Activated naive CD8-positive, alpha-beta T cell (primary cell): ENCODE measurements around the gene FMO5.

Source experiments
- H3K27ac Mint-ChIP-seq: one replicate; pipeline ENCODE4 v1.8.0; 2021; ENCODE audit warnings: mixed read lengths
- H3K27me3 Mint-ChIP-seq: one replicate; pipeline ENCODE4 v1.8.0; 2021; ENCODE audit warnings: mixed read lengths
- H3K36me3 Mint-ChIP-seq: one replicate; pipeline ENCODE4 v1.8.0; 2021; ENCODE audit warnings: mixed read lengths
- H3K4me1 Mint-ChIP-seq: one replicate; pipeline ENCODE4 v1.8.0; 2021; ENCODE audit warnings: low read depth, mixed read lengths
- H3K4me3 Mint-ChIP-seq: one replicate; pipeline ENCODE4 v1.8.0; 2021; ENCODE audit warnings: mild to moderate bottlenecking, mixed read lengths
- H3K9me3 Mint-ChIP-seq: one replicate; pipeline ENCODE4 v1.8.0; 2021; ENCODE audit warnings: low read depth, mixed read lengths

Gene FMO5

DNA sequence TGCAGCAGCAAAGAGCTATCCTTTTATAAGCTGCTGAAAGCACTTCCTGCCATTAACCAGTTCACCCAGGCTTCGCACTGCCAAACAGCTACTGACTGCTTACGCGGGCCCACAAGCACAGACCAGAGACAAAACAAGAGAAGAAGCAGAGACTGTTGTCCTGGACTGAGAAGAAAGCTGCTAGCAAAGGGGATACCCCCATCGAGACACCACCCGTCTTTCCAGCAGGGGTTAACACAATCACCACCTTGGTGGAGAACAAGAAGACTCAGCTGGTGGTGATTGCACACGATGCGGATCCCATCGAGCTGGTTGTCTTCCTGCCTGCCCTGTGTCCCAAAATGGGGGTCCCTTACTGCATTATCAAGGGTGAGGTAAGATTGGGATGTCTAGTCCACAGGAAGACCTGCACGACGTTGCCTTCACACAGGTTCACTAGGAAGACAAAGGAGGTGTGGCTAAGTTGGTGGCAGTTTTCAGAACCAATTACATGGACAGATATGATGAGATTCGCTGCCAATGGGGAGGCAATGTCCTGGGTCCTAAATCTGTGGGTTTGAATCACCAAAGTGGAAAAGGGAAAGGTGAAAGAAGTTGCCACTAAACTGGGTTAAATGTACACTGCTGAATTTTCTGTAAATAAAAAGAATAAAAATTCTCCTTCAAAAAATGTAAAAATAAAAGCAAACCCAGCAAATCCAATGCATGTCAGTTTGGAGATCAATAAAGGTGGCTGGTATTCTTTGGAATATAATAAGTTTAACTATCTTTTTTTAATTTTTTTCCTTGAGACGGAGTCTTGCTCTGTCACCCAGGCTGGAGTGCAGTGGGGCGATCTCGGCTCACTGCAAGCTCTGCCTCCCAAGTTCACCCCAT lies 1.2 kb downstream of the FMO5 start:
- Mint-ChIP-seq H3K36me3 (no peaks in the 10 kb centered on the region), H3K9me3 (no peaks in the 10 kb centered on the region), H3K27me3 (no peaks in the 10 kb centered on the region), H3K27ac (no peak overlapping the region), H3K4me3 (peak overlapping the region; percentile 61), H3K4me1 (peaks cover 18% of the 10 kb centered on the region)

DNA sequence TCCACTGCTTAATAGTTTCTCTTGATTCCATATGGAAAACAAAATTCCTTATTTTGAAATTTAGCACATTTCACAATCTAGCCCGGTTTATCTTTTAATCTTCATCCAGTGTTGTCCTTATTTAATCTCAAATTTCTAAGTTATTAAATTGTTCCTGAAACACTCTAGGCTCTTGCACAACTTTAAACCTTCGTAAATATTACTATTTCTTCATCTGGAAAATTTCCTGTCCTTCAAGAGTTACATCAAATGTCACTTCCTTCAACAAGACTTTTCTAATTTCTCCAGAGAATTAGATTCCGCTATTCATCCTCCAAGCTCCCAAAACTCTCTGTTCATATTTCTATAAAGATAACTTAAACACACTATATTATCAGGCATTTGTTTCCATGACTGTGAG lies 6.5 kb downstream of the FMO5 start:
- Mint-ChIP-seq H3K4me3 (no peak overlapping the region), H3K4me1 (no peaks in the 10 kb centered on the region), H3K36me3 (no peaks in the 10 kb centered on the region), H3K27ac (no peak overlapping the region), H3K27me3 (no peaks in the 10 kb centered on the region), H3K9me3 (no peaks in the 10 kb centered on the region)

DNA sequence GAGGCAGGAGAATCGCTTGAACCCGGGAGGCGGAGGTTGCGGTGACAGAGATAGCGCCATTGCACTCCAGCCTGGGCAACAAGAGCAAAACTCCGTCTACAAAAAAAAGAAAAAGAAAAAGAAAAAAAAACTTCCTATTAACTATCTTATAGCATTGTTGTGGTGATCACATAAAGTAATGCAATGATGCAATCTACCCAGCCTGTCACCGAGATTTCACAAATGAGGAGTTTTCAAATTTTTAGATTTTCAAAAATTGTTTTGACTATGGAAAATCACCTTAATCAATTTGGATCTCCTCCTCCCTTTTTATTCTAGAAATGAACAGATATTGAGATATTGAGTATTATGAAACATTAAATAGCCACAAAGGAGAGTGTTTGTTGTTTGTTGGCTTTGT lies 8.0 kb downstream of the FMO5 start:
- H3K9me3 Mint-ChIP-seq = no peaks in the 10 kb centered on the region
- H3K27ac Mint-ChIP-seq = no peak overlapping the region
- H3K4me3 Mint-ChIP-seq = no peak overlapping the region
- H3K36me3 Mint-ChIP-seq = peaks cover 3% of the 10 kb centered on the region
- H3K27me3 Mint-ChIP-seq = no peaks in the 10 kb centered on the region
- no peaks in the 10 kb centered on the region for H3K4me1 Mint-ChIP-seq

GRCh38 chr1:147216124-147216523 lies 9.0 kb downstream of the FMO5 start:
- Mint-ChIP-seq H3K36me3 (peaks cover 3% of the 10 kb centered on the region), H3K4me1 (no peaks in the 10 kb centered on the region), H3K9me3 (no peaks in the 10 kb centered on the region), H3K27ac (no peak overlapping the region), H3K27me3 (no peaks in the 10 kb centered on the region), H3K4me3 (no peak overlapping the region)

GRCh38 chr1:147215540-147215916 lies 9.6 kb downstream of the FMO5 start:
- Mint-ChIP-seq H3K9me3 (no peaks in the 10 kb centered on the region), H3K4me1 (no peaks in the 10 kb centered on the region), H3K36me3 (peaks cover 3% of the 10 kb centered on the region), H3K4me3 (no peak overlapping the region), H3K27ac (no peak overlapping the region), H3K27me3 (no peaks in the 10 kb centered on the region)

- H3K27ac Mint-ChIP-seq = no peak overlapping the region
- no peaks in the 10 kb centered on the region for H3K9me3 Mint-ChIP-seq
- no peak overlapping the region for H3K4me3 Mint-ChIP-seq
- H3K27me3 Mint-ChIP-seq = no peaks in the 10 kb centered on the region
- H3K4me1 Mint-ChIP-seq = no peaks in the 10 kb centered on the region
- peaks cover 3% of the 10 kb centered on the region for H3K36me3 Mint-ChIP-seq
Observed at GRCh38 chr1:147214842-147215539, 10.1 kb downstream of the FMO5 start.

DNA sequence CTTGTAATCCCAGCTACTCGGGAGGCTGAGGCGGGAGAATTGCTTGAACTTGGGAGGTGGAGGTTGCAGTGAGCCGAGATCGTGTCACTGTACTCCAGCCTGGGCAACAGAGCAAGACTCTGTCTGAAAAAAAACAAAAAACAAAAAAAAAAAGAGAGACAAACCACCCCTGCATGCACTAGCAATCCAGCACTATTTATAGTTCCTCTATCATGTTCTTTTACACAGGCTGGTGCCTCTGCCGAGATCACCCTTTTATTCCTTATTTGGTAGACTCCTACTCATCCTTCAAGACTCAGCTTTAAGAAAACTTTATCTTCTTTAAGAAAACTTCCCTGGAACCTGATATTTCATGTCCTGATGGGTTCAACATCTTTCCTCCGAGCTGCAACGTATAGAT lies 10.8 kb downstream of the FMO5 start:
- no peaks in the 10 kb centered on the region for H3K9me3 Mint-ChIP-seq
- H3K27ac Mint-ChIP-seq = no peak overlapping the region
- H3K4me3 Mint-ChIP-seq = no peak overlapping the region
- H3K36me3 Mint-ChIP-seq = peaks cover 3% of the 10 kb centered on the region
- no peaks in the 10 kb centered on the region for H3K27me3 Mint-ChIP-seq
- no peaks in the 10 kb centered on the region for H3K4me1 Mint-ChIP-seq

GRCh38 chr1:147213271-147213670 lies 11.9 kb downstream of the FMO5 start:
- no peaks in the 10 kb centered on the region for H3K4me1 Mint-ChIP-seq
- H3K9me3 Mint-ChIP-seq = no peaks in the 10 kb centered on the region
- no peak overlapping the region for H3K4me3 Mint-ChIP-seq
- H3K27ac Mint-ChIP-seq = no peak overlapping the region
- peaks cover 4% of the 10 kb centered on the region for H3K36me3 Mint-ChIP-seq
- no peaks in the 10 kb centered on the region for H3K27me3 Mint-ChIP-seq

GRCh38 chr1:147211577-147211976 lies 13.6 kb downstream of the FMO5 start:
- Mint-ChIP-seq H3K36me3 (peaks cover 4% of the 10 kb centered on the region), H3K27ac (no peak overlapping the region), H3K9me3 (no peaks in the 10 kb centered on the region), H3K4me3 (no peak overlapping the region), H3K4me1 (no peaks in the 10 kb centered on the region), H3K27me3 (no peaks in the 10 kb centered on the region)

DNA sequence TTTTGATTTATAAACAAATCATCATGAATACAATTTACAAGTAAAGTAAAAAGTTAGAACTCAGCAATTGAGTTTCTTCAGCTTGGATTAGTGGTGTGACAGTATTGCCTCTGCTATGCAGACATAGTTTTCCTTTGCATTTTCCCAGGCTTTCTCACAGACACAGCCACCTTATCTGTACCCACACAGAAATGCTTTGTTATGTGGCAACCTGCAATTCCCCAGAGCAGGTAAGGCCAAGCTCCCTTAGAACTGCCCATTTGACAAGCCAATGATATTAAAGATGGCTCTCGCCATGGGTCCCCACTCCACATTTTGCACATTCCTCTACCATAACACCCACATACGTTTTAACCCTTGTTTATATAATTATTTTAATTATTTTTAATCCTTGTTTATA lies 14.2 kb downstream of the FMO5 start:
- Mint-ChIP-seq H3K27me3 (no peaks in the 10 kb centered on the region), H3K36me3 (peaks cover 4% of the 10 kb centered on the region), H3K9me3 (no peaks in the 10 kb centered on the region), H3K27ac (no peak overlapping the region), H3K4me3 (no peak overlapping the region), H3K4me1 (no peaks in the 10 kb centered on the region)

GRCh38 chr1:147209825-147210821 lies 15.0 kb downstream of the FMO5 start:
- Mint-ChIP-seq H3K36me3 (peaks cover 4% of the 10 kb centered on the region), H3K27ac (no peak overlapping the region), H3K4me1 (no peaks in the 10 kb centered on the region), H3K9me3 (no peaks in the 10 kb centered on the region), H3K4me3 (no peak overlapping the region), H3K27me3 (no peaks in the 10 kb centered on the region)

DNA sequence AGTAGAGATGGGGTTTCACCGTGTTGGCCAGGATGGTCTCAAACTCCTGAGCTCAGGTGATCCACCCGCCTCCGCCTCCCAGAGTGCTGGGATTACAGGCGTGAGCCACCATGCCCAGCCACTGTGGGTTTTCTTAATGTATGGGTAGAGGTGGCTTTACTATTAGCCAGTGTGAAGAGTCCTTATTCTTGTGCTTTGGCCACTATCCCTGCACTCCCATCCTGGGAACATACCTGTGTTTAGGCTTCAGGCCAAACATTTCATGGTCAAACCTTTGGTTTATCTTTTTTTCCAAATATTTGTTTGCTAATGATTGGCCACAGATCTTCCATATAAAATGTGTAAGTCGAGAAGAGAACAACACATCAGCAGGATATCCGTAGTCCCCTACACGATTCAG lies 16.5 kb downstream of the FMO5 start:
- H3K27ac Mint-ChIP-seq = no peak overlapping the region
- no peak overlapping the region for H3K4me3 Mint-ChIP-seq

DNA sequence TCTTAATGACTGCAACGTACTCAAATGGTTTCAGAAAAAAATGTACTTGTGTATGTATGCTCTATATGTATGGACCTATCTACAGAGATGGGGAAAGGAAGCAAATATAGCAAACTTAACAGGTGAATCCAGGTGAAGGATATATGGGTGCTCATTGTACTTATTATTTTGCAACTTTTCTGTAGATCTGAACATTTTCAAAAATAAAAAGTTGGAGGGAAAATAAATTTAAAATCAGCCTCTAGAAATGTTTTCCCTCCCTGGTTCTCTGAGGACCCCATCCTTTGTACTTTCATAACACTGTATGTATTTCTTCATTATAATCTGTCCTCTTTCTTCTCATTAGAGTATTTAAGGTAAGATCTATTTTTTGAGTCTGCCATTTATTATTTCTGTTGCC lies 17.9 kb downstream of the FMO5 start:
- peaks cover 16% of the 10 kb centered on the region for H3K36me3 Mint-ChIP-seq
- no peaks in the 10 kb centered on the region for H3K9me3 Mint-ChIP-seq
- no peak overlapping the region for H3K27ac Mint-ChIP-seq
- no peaks in the 10 kb centered on the region for H3K27me3 Mint-ChIP-seq
- no peak overlapping the region for H3K4me3 Mint-ChIP-seq
- no peaks in the 10 kb centered on the region for H3K4me1 Mint-ChIP-seq

More for the DNA sequence above, 16.5 kb downstream of the FMO5 start:
- Mint-ChIP-seq H3K27me3 (no peaks in the 10 kb centered on the region), H3K36me3 (peaks cover 14% of the 10 kb centered on the region), H3K9me3 (no peaks in the 10 kb centered on the region), H3K4me1 (no peaks in the 10 kb centered on the region)

DNA sequence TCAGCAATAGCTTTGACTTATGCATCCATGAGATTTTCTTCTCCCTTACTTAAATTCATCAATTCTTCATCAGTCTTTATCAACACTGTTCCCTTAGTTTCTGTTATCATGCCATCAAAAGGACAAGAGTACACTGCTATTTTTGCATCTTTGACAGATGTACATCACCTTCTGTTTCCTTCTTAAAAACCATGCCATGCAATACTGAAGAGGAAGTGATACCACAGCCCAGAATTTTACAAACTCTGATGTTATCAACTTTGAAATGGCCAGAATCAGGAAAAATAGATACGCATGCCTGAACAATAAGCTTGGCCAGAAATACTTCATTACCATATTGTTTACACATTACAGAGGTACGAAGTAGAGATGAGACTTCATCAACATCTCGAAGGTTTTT lies 21.1 kb downstream of the FMO5 start:
- Mint-ChIP-seq H3K9me3 (no peaks in the 10 kb centered on the region), H3K27ac (no peak overlapping the region), H3K27me3 (no peaks in the 10 kb centered on the region), H3K4me1 (no peaks in the 10 kb centered on the region), H3K4me3 (no peak overlapping the region), H3K36me3 (peaks cover 16% of the 10 kb centered on the region)

- no peak overlapping the region for H3K4me3 Mint-ChIP-seq
- no peaks in the 10 kb centered on the region for H3K27me3 Mint-ChIP-seq
- no peaks in the 10 kb centered on the region for H3K9me3 Mint-ChIP-seq
- no peaks in the 10 kb centered on the region for H3K4me1 Mint-ChIP-seq
- peaks cover 17% of the 10 kb centered on the region for H3K36me3 Mint-ChIP-seq
- H3K27ac Mint-ChIP-seq = no peak overlapping the region
Observed at GRCh38 chr1:147202576-147202975, 22.6 kb downstream of the FMO5 start.
